SK-N-SH (cell line): ENCODE results near the gene ABCC4. TPM values are rescaled to one million over a fixed set of nuclear protein-coding genes. Genes with fewer than 3 reads are reported as not detected.
A peak's percentile ranks its signal among the peaks of the same experiment; 100 is the strongest.

Source experiments
- CTCF ChIA-PET: fragments of 300-600, 350-600 bp; formaldehyde crosslinking; extraction: SDS; loops from one replicate; lab custom pipeline; 2021; lab: Yijun Ruan, JAX
- POLR2A ChIA-PET: fragments of 350-600 bp; sonication (Branson Sonifier 250); formaldehyde crosslinking; extraction: SDS; loops from one replicate; lab custom pipeline; 2020; ENCODE audit warnings: antibody characterized with exemption, inconsistent platforms; lab: Yijun Ruan, JAX
- DNase-seq: peaks from one replicate; pipeline ENCODE4 v3.0.0; 2012
- H2AFZ ChIP-seq: fragments of 200-600 bp; sonication (generic); 2 replicates; pipeline ENCODE4 v1.8.1; 2016; ENCODE audit warnings: antibody characterized with exemption, mild to moderate bottlenecking, low read depth
- H3F3A ChIP-seq: fragments of 200-600 bp; sonication (generic); replicated peaks from 2 replicates; pipeline ENCODE3; 2016; ENCODE audit warnings: antibody characterized with exemption, mild to moderate bottlenecking; ENCODE audit not compliant: insufficient read depth
- H3K27ac ChIP-seq, 2 experiments: fragments of 200-500 bp in 1 of 2; fragments of 200-600 bp in 1 of 2; sonication (Bioruptor generic) in 1 of 2; sonication (generic), shearing (Covaris generic) in 1 of 2; 2 replicates each; pipeline versions ENCODE4 v1.5.1 to v1.6.1; 2014 to 2016; ENCODE audit warnings: low read depth in 2 of 2, inconsistent platforms in 1 of 2, low read length in 1 of 2, mild to moderate bottlenecking in 1 of 2, mixed read lengths in 1 of 2
- H3K27me3 ChIP-seq: fragments of 200-600 bp; sonication (generic), shearing (Covaris generic); 2 replicates; pipeline ENCODE4 v1.6.1; 2016; ENCODE audit warnings: mixed run types; ENCODE audit not compliant: insufficient read depth
- H3K36me3 ChIP-seq, 2 experiments: fragments of 200-500 bp in 1 of 2; fragments of 200-600 bp in 1 of 2; sonication (Bioruptor generic) in 1 of 2; sonication (generic) in 1 of 2; replicated peaks in 1 of 2; 2 replicates each; pipeline versions ENCODE3 to v1.5.1; 2014 to 2016; ENCODE audit warnings: low read length in 1 of 2, mild to moderate bottlenecking in 1 of 2; ENCODE audit not compliant: insufficient read depth in 2 of 2, control insufficient read depth in 1 of 2
- H3K4me1 ChIP-seq, 2 experiments: fragments of 200-500 bp in 1 of 2; fragments of 200-600 bp in 1 of 2; sonication (Bioruptor generic) in 1 of 2; sonication (generic), shearing (Covaris generic) in 1 of 2; 2 replicates each; pipeline versions ENCODE4 v1.5.1 to v1.6.1; 2014 to 2016; ENCODE audit warnings: low read depth in 1 of 2, low read length in 1 of 2, mixed run types in 1 of 2; ENCODE audit not compliant: insufficient read depth in 2 of 2, control insufficient read depth in 1 of 2
- H3K4me2 ChIP-seq: fragments of 200-600 bp; sonication (generic), shearing (Covaris generic); 2 replicates; pipeline ENCODE4 v1.6.1; 2017; ENCODE audit warnings: mixed run types
- H3K4me3 ChIP-seq, 2 experiments: fragments of 200-500 bp in 1 of 2; fragments of 200-600 bp in 1 of 2; sonication (Bioruptor generic) in 1 of 2; sonication (generic), shearing (Covaris generic) in 1 of 2; 2 replicates each; pipeline versions ENCODE4 v1.5.1 to v1.8.1; 2014 to 2016; ENCODE audit warnings: low read depth in 2 of 2, inconsistent platforms in 1 of 2, low read length in 1 of 2, mild to moderate bottlenecking in 1 of 2, mixed read lengths in 1 of 2, moderate library complexity in 1 of 2
- H3K79me2 ChIP-seq: fragments of 200-600 bp; sonication (generic); 2 replicates; pipeline ENCODE4 v1.8.1; 2017; ENCODE audit warnings: mild to moderate bottlenecking; ENCODE audit not compliant: insufficient read depth
- H3K9ac ChIP-seq: fragments of 200-600 bp; sonication (generic); 2 replicates; pipeline ENCODE4 v1.6.1; 2017; ENCODE audit warnings: mixed run types
- H3K9me2 ChIP-seq: fragments of 200-600 bp; sonication (generic); 2 replicates; pipeline ENCODE4 v1.6.1; 2017; ENCODE audit warnings: mixed run types
- H3K9me3 ChIP-seq: fragments of 200-600 bp; sonication (generic); 2 replicates; pipeline ENCODE4 v1.6.1; 2017; ENCODE audit warnings: mixed run types, mild to moderate bottlenecking, moderate library complexity
- H4K20me1 ChIP-seq: fragments of 200-600 bp; sonication (generic); 2 replicates; pipeline ENCODE4 v1.6.1; 2017; ENCODE audit warnings: mild to moderate bottlenecking, mixed run types; ENCODE audit not compliant: insufficient read depth
- CHD2 ChIP-seq: fragments of 150-350 bp; IDR thresholded peaks from 2 replicates; pipeline ENCODE4 v1.6.1; 2018; ENCODE audit warnings: low read length; ENCODE audit not compliant: partially characterized antibody
- CTCF ChIP-seq: fragments of 200-600 bp; sonication (generic); IDR thresholded peaks from 2 replicates; pipeline ENCODE4 v1.6.1; 2017; ENCODE audit warnings: antibody characterized with exemption, mild to moderate bottlenecking, moderate library complexity
- FOSL2 ChIP-seq: IDR thresholded peaks from 2 replicates; pipeline ENCODE4 v1.4.0; 2012; ENCODE audit warnings: low read depth, mild to moderate bottlenecking, moderate library complexity, borderline replicate concordance
- GATA2 ChIP-seq: sonication (generic); formaldehyde crosslinking; IDR thresholded peaks from 2 replicates; pipeline ENCODE4 v1.5.0; 2020; ENCODE audit warnings: mild to moderate bottlenecking, missing genetic modification reagents
- JUND ChIP-seq: IDR thresholded peaks from 2 replicates; pipeline ENCODE4 v1.4.0; 2012
- MEF2A ChIP-seq: IDR thresholded peaks from 2 replicates; pipeline ENCODE4 v1.4.0; 2012; ENCODE audit warnings: low read depth, borderline replicate concordance
- MXI1 ChIP-seq: IDR thresholded peaks from 2 replicates; pipeline ENCODE4 v1.6.1; 2012; ENCODE audit warnings: mild to moderate bottlenecking, low read depth, low read length, improper control_type of control experiment
- RAD21 ChIP-seq: IDR thresholded peaks from 2 replicates; pipeline ENCODE4 v1.6.1; 2012; ENCODE audit warnings: mild to moderate bottlenecking, low read length
- RXRA ChIP-seq: IDR thresholded peaks from 2 replicates; pipeline ENCODE4 v1.4.0; 2012; ENCODE audit warnings: low read depth, mild to moderate bottlenecking, borderline replicate concordance
- SIN3A ChIP-seq: IDR thresholded peaks from 2 replicates; pipeline ENCODE4 v1.6.1; 2012; ENCODE audit warnings: low read depth, mild to moderate bottlenecking, low read length, moderate library complexity, borderline replicate concordance
- SMC3 ChIP-seq: IDR thresholded peaks from 2 replicates; pipeline ENCODE4 v1.6.1; 2012; ENCODE audit warnings: low read depth, low read length, improper control_type of control experiment
- TAF1 ChIP-seq: IDR thresholded peaks from 2 replicates; pipeline ENCODE4 v1.6.1; 2012; ENCODE audit warnings: low read depth, mild to moderate bottlenecking, low read length, moderate library complexity, borderline replicate concordance
- TEAD4 ChIP-seq: IDR thresholded peaks from 2 replicates; pipeline ENCODE4 v1.4.0; 2012; ENCODE audit warnings: mild to moderate bottlenecking, borderline replicate concordance; ENCODE audit not compliant: insufficient read depth
- YY1 ChIP-seq: IDR thresholded peaks from 2 replicates; pipeline ENCODE4 v1.4.0; 2012; ENCODE audit warnings: low read depth, mild to moderate bottlenecking
- WGBS: methylation state at CpG from one replicate; pipeline ENCODE4 v1.1.6; 2017; ENCODE audit warnings: low lambda C conversion rate; 5-methylcytosine and 5-hydroxymethylcytosine counted together
- polyA plus RNA-seq, 3 experiments: library from polyadenylated mRNA; depleted of rRNA; stranded (reverse); fragments of >200 nt; gene quantifications; 2 replicates each; pipeline ENCODE4 v1.2.3, GENCODE V29; 2012

The ABCC4 gene
- polyA plus RNA-seq, 1 of the 3 experiments (the other 2 are of a cell fraction) = 7.8 TPM

- DNase-seq = peak; percentile 82
- H3K9me2 ChIP-seq = no peaks in the 10 kb centered on the region
- H3K27ac ChIP-seq = no peak overlapping the region
- TF ChIP-seq SIN3A = no peak
- TF ChIP-seq RXRA = no peak
- peak; percentile 87 for TF ChIP-seq SMC3
- peak; percentile 85 for TF ChIP-seq RAD21
- TF ChIP-seq MEF2A = no peak
- no peak for TF ChIP-seq FOSL2
- no peak for TF ChIP-seq MXI1
- TF ChIP-seq CHD2 = no peak
- TF ChIP-seq CTCF = peak; percentile 70
- TF ChIP-seq TEAD4 = no peak
- no peak for TF ChIP-seq GATA2 (CRISPR knock-in tag)
- 0 out of 2 replicates have a peak, but pooled peaks cover 4% of the 10 kb centered on the region for H4K20me1 ChIP-seq
- no peak overlapping the region for H3K9ac ChIP-seq
- peaks cover 0 to 2% of the 10 kb centered on the region in 2 experiments; a peak in 1 of 4 replicates for H3K4me1 ChIP-seq
- H3K4me3 ChIP-seq = no peak overlapping the region
- H3K36me3 ChIP-seq = no peaks in the 10 kb centered on the region
- ChIA-PET POLR2A (interaction anchor here (0.7 to 1.0 kb wide), 2 partner anchors 84 to 108 kb away, joined by 3 to 4 read pairs; no protein-coding TSS in a partner anchor), CTCF (interaction anchor here (0.6 to 14.0 kb wide), 39 partner anchors 8 to 637 kb away, joined by 3 to 161 read pairs (median 3); no protein-coding TSS in a partner anchor)
- no peak overlapping the region for H3K4me2 ChIP-seq
- H2AFZ ChIP-seq = no peak overlapping the region
- no peaks in the 10 kb centered on the region for H3K9me3 ChIP-seq
- H3K79me2 ChIP-seq = peaks cover 82% of the 10 kb centered on the region
- H3F3A ChIP-seq = no peaks in the 10 kb centered on the region
- 18% methylated on average over 3 of the region's 4 CpGs for WGBS
- H3K27me3 ChIP-seq = no peaks in the 10 kb centered on the region
Observed at GRCh38 chr13:95296326-95296925, 4.8 kb downstream of the ABCC4 start.

GRCh38 chr13:95295026-95295425 is 6.2 kb downstream of the ABCC4 start:
- no peak for DNase-seq
- no peak overlapping the region for H3K4me2 ChIP-seq
- no peaks in the 10 kb centered on the region for H3K9me3 ChIP-seq
- H3K27ac ChIP-seq = no peak overlapping the region
- H3K9me2 ChIP-seq = no peaks in the 10 kb centered on the region
- no peaks in the 10 kb centered on the region for H3K36me3 ChIP-seq
- no peaks in the 10 kb centered on the region for H3K27me3 ChIP-seq
- H3F3A ChIP-seq = no peaks in the 10 kb centered on the region
- 95% methylated on average over 8 of the region's 8 CpGs for WGBS
- no peak for TF ChIP-seq YY1
- no peak for TF ChIP-seq TEAD4
- no peak for TF ChIP-seq JUND
- no peak for TF ChIP-seq TAF1
- TF ChIP-seq, all 33 proteins: peak for 0
- peaks cover 0 to under 1% of the 10 kb centered on the region in 2 experiments; a peak in 1 of 4 replicates for H3K4me1 ChIP-seq
- no peak overlapping the region for H2AFZ ChIP-seq
- H4K20me1 ChIP-seq = 0 out of 2 replicates have a peak, but pooled peaks cover 4% of the 10 kb centered on the region
- peaks cover 79% of the 10 kb centered on the region for H3K79me2 ChIP-seq
- ChIA-PET POLR2A (no interaction called here), CTCF (interaction anchor here (1.0 to 14.0 kb wide), 5 partner anchors 14 to 107 kb away, joined by 3 to 161 read pairs (median 110); no protein-coding TSS in a partner anchor)
- no peak overlapping the region for H3K9ac ChIP-seq
- H3K4me3 ChIP-seq = no peak overlapping the region
